Cardiac fibroblast (primary cell): ENCODE data around the gene KRT20.
A peak's percentile ranks its signal among the peaks of the same experiment; 100 is the strongest.

Source experiments
- DNase-seq, 2 donors: peaks; one replicate each; pipeline versions ENCODE4 v3.0.0 to v3.0.0-alpha.2; 2010; ENCODE audit warnings: low read depth in 2 of 2
- H3K4me3 ChIP-seq, 2 donors: replicated peaks in 1 of 2; 1 replicate in 1 of 2; 2 replicates in 1 of 2; pipeline ENCODE4 v1.5.1; 2011; ENCODE audit warnings: low read depth in 2 of 2, low read length in 2 of 2, mild to moderate bottlenecking in 2 of 2, moderate library complexity in 1 of 2
- TF ChIP-seq, protein P1 (sequence below): IDR thresholded peaks from one replicate; pipeline ENCODE4 v1.5.1; 2011; ENCODE audit warnings: low read depth, mild to moderate bottlenecking, low read length, inconsistent platforms

Gene KRT20

DNA sequence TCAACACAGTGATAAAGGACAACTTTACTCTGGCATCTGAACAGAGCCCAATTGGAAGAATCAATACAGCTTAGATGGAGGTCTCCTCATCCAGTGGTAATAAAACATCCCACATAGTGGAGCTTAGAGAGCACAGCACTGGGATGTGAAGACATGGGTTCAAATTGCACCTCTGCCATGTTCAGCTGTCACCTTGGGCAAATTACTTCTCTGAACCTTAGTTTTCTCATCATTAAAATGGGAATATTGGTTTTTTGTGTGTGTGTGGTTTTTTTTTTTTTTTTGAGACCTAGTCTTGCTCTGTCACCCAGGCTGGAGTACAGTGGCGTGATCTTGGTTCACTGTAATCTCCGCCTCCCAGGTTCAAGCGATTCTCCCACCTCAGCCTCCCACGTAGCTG, 49.0 kb downstream of the KRT20 start:
- H3K4me3 ChIP-seq = no peak overlapping the region
- DNase-seq = no peak
- TF ChIP-seq, protein P1, sequence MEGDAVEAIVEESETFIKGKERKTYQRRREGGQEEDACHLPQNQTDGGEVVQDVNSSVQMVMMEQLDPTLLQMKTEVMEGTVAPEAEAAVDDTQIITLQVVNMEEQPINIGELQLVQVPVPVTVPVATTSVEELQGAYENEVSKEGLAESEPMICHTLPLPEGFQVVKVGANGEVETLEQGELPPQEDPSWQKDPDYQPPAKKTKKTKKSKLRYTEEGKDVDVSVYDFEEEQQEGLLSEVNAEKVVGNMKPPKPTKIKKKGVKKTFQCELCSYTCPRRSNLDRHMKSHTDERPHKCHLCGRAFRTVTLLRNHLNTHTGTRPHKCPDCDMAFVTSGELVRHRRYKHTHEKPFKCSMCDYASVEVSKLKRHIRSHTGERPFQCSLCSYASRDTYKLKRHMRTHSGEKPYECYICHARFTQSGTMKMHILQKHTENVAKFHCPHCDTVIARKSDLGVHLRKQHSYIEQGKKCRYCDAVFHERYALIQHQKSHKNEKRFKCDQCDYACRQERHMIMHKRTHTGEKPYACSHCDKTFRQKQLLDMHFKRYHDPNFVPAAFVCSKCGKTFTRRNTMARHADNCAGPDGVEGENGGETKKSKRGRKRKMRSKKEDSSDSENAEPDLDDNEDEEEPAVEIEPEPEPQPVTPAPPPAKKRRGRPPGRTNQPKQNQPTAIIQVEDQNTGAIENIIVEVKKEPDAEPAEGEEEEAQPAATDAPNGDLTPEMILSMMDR = no peak

DNA sequence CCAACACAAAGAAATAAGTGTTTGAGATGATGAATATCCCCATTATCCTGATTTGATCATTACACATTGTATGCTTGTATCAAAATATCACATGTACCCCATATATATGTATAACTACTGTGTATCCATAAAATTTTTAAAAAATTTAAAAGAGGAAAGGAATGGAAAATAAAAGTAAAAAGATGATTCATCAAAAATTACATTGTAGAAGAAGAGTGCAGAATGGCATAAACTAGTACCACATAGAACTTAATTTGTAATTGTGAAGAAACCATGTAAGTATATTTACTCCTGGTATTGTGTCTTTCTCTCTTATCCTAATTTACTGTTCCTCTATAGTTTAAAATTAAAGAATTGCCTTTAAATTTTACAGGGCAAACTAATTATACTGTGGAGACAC, 51.2 kb downstream of the KRT20 start:
- TF ChIP-seq, protein P1 = no peak
- no peak overlapping the region for H3K4me3 ChIP-seq
- no peak for DNase-seq

DNA sequence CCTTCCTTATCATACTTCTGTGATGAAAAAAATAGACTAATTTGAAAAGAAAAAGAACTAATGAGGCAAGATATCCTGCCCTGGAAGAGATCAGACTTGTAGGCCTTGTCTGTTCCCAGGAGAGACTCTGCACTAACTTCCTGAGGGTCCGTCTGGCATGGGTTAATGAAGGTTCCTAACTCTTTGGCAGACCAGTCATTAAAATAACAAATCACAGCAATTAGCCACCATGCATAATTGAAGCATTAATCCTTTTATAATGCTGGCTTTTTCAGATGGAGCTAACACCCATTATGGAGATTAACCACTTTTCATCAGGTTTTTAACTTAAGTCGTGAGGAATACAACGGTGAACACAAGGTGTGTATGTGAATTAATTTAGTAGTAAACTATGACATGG, 52.2 kb downstream of the KRT20 start:
- DNase-seq = no peak
- H3K4me3 ChIP-seq = no peak overlapping the region
- TF ChIP-seq, protein P1 = no peak

DNA sequence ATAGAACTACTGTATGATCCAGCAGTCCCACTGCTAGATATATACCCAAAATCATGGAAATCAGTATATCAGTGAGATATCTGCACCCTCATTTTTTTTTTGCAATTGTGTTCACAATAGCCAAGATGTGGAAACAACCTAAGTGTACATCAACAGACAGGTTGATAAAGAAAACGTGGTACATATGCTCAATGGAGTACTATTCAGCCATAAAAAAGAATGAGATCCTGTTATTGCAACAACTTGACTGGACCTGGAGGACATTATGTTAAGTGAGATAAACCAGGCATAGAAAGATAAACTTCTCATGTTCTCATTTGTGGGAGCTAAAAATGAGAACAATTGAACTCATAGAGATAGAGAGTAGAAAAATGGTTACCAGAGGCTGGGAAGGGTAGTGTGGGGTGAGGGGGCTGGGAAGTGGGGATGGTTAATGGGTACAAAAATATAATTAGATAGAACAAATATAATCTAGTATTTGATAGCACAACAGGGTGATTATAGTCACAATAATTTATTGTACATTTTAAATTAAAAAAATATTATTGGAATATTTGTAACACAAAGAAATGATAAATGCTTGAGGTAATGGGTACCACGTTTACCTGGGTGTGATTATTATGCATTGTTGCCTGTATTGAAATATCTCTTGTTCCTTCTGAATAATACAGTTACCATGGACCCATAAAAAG, 54.8 kb downstream of the KRT20 start:
- TF ChIP-seq, protein P1 = no peak
- no peak overlapping the region for H3K4me3 ChIP-seq
- DNase-seq = no peak

DNA sequence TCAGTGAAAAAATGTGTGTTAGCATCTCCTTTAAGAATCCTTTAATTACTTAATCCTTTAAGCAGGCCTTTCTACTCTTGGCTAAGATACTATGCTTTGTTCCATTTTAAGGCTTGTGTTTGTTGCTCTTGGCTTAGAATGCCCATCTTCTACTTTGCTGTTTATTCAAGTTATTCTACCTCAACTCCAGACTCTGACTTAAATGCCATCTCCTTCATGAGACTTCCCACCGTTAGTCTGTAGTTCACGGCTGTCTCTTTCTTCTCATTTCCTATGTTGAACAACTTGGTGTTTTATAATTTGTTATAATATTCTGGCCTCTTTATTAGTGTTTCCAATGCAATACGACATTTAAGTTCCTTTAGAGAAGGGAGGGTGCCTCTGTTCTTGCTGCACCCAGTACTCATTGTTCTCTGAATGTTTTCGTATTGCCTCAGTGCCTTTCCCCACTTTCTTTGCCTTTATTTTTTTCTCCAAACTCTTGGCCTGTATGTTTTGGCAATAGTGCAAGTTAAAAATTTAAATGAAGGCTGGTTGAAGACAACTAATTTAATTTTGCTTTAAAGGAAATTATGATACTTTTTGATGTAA, 56.5 kb downstream of the KRT20 start:
- DNase-seq = peak in 1 of 2 donors; percentile 66
- no peak overlapping the region for H3K4me3 ChIP-seq
- TF ChIP-seq, protein P1 = no peak

DNA sequence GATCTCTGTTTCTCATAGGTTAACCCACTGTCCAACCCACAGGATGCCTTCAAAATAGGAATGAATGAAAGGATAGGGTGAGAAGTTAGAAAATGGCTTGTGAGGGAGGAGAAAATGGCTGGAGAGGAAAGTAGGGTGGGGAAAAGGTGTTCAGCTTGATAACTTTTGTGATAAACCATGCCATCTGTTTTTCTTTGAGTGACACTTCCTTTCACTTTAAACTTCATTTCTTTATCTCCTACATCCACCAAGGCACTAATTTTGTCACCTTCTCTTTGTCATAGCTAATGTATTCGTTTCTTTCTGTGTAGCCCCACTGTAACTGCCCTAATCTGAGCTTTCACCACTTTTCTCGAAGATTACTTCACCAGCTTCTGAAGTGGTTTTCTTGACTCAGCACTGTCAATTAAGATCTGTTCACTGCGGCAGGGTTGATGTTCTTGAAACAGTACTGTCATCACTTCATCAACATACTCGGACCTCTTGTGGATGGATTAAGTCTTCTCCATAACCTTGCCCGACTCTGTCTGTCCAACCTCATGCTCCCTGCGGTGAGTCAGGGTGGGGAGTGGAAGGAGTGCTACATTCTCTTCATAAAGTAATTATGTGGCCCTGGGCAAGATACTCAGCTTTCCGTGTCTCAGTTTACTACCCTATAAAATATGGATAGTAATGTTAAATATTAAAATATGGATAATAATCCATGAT, 57.1 kb downstream of the KRT20 start:
- peak; percentile 38 to 72 for DNase-seq
- peak overlapping the region in 1 of 2 donors; percentile 3 for H3K4me3 ChIP-seq
- TF ChIP-seq, protein P1 = no peak
